Left ventricle myocardium inferior (tissue), 1 donor: ENCODE measurements around the gene MUCL3. TPM values are rescaled to one million over a fixed set of nuclear protein-coding genes. Genes with fewer than 3 reads are reported as not detected.
"Not testable (repeated sequence)": the region's sequence is repeated elsewhere in the genome, so short reads cannot be mapped to it uniquely, and the experiment has no call there.

Experiments used
- DNase-seq: peaks from one replicate; pipeline ENCODE4 v3.0.0-alpha.2; 2020
- H3K27ac ChIP-seq: fragments of 200-600 bp; replicated peaks from 2 replicates; pipeline ENCODE4 v1.8.0; 2021
- H3K27me3 ChIP-seq: fragments of 200-600 bp; 2 replicates; pipeline ENCODE4 v1.8.0; 2021; ENCODE audit warnings: low read depth
- H3K36me3 ChIP-seq: fragments of 200-600 bp; 2 replicates; pipeline ENCODE4 v1.8.0; 2021
- H3K4me1 ChIP-seq: fragments of 200-600 bp; 2 replicates; pipeline ENCODE4 v1.8.0; 2021
- H3K4me3 ChIP-seq: fragments of 200-600 bp; 2 replicates; pipeline ENCODE4 v1.8.0; 2021; ENCODE audit warnings: mild to moderate bottlenecking, moderate library complexity
- H3K9me3 ChIP-seq: fragments of 200-600 bp; replicated peaks from 2 replicates; pipeline ENCODE4 v1.8.0; 2021
- CTCF ChIP-seq: fragments of 200-600 bp; IDR thresholded peaks from 2 replicates; pipeline ENCODE4 v1.8.0; 2021; ENCODE audit warnings: antibody characterized with exemption, mild to moderate bottlenecking, borderline replicate concordance
- intact Hi-C: fragments of 100-400 bp; cut with micrococcal nuclease; formaldehyde crosslinking; loops from one replicate; pipeline ENCODE4 v1.11.0; 2022
- total RNA-seq: library from RNA; stranded (reverse); fragmentation: NEBNext Ultra II Directional; extraction: Animal tissue kit (Norgen Biotek cat#: 25700); gene quantifications from one replicate; pipeline ENCODE4 v1.2.1, GENCODE V29; 2021
- donor health status: DM: no; HTN: yes; CAD: no; lungs with severe emphysema.

MUCL3 gene
- total RNA-seq, 1 donor from 2014 or later: not detected

DNA sequence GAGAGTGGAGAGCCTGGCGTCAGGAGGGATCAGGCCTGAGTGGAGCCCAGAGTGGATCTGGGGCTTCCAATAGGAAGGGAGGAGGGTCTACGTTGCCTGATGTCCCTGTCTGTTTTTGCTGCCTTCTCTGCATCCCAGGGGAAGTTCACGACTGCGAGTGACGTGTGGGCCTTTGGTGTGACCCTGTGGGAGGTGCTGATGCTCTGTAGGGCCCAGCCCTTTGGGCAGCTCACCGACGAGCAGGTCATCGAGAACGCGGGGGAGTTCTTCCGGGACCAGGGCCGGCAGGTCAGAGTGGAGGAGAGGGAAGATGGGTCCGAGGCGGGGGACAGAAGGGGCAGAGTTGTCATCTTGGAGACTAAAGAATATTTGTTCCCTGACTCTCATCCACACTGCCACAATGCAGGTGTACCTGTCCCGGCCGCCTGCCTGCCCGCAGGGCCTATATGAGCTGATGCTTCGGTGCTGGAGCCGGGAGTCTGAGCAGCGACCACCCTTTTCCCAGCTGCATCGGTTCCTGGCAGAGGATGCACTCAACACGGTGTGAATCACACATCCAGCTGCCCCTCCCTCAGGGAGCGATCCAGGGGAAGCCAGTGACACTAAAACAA, 41.9 kb upstream of the MUCL3 start:
- Histone ChIP-seq H3K27ac (no peak overlapping the region), H3K27me3 (no peaks in the 10 kb centered on the region), H3K9me3 (no peaks in the 10 kb centered on the region), H3K4me3 (no peak overlapping the region), H3K36me3 (peaks cover 41% of the 10 kb centered on the region), H3K4me1 (no peaks in the 10 kb centered on the region)
- intact Hi-C loops: no loop called here
- TF ChIP-seq CTCF: no peak
- DNase-seq: no peak

- no peak overlapping the region for H3K27ac ChIP-seq
- no peaks in the 10 kb centered on the region for H3K9me3 ChIP-seq
- no peaks in the 10 kb centered on the region for H3K4me1 ChIP-seq
- H3K4me3 ChIP-seq: no peak overlapping the region
- no peaks in the 10 kb centered on the region for H3K27me3 ChIP-seq
- peaks cover 28% of the 10 kb centered on the region for H3K36me3 ChIP-seq
- intact Hi-C loops: no loop called here
- no peak for TF ChIP-seq CTCF
- DNase-seq: no peak
Observed at GRCh38 chr6:30900863-30901417, 39.8 kb upstream of the MUCL3 start.

- TF ChIP-seq CTCF: no peak
- Histone ChIP-seq H3K27ac (no peak overlapping the region), H3K27me3 (no peaks in the 10 kb centered on the region), H3K9me3 (no peaks in the 10 kb centered on the region), H3K4me1 (no peaks in the 10 kb centered on the region), H3K4me3 (no peak overlapping the region), H3K36me3 (peaks cover 26% of the 10 kb centered on the region)
- intact Hi-C loops: no loop called here
- no peak for DNase-seq
Observed at GRCh38 chr6:30901436-30901835, 39.3 kb upstream of the MUCL3 start.

- H3K27me3 ChIP-seq, H3K4me1 ChIP-seq, intact Hi-C loops, H3K9me3 ChIP-seq, H3K27ac ChIP-seq, H3K4me3 ChIP-seq, DNase-seq: not testable (repeated sequence)
- peaks cover 24% of the 10 kb centered on the region for H3K36me3 ChIP-seq
Observed at GRCh38 chr6:30902196-30902595, 38.6 kb upstream of the MUCL3 start.

GRCh38 chr6:30902709-30903108, 38.1 kb upstream of the MUCL3 start:
- intact Hi-C loops: no loop called here
- H3K9me3 ChIP-seq: no peaks in the 10 kb centered on the region
- no peaks in the 10 kb centered on the region for H3K27me3 ChIP-seq
- no peak for DNase-seq
- H3K36me3 ChIP-seq: peaks cover 19% of the 10 kb centered on the region
- no peak overlapping the region for H3K27ac ChIP-seq
- peaks cover 3% of the 10 kb centered on the region for H3K4me1 ChIP-seq
- no peak for TF ChIP-seq CTCF
- no peak overlapping the region for H3K4me3 ChIP-seq

DNA sequence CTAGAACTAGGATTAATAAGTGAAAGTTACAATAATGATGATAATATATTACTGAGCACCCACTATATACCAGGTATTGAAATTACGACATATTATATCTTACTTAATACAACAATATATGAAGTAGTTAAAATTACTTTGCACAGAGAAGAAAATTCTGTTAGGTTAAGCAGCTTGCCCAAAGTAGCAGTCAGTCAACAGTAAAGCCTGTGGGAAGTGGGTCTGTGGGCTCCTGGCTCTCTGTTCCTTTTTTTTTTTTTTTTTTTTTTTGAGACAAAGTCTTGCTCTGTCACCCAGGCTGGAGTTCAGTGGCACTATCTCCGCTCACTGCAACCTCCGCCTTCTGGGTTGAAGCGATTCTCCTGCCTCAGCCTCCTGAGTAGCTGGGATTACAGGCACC, 37.5 kb upstream of the MUCL3 start:
- no peak for TF ChIP-seq CTCF
- DNase-seq: no peak
- no peak overlapping the region for H3K27ac ChIP-seq
- peaks cover 13% of the 10 kb centered on the region for H3K36me3 ChIP-seq
- H3K9me3 ChIP-seq: no peaks in the 10 kb centered on the region
- intact Hi-C loops: no loop called here
- H3K27me3 ChIP-seq: no peaks in the 10 kb centered on the region
- H3K4me3 ChIP-seq: no peak overlapping the region
- peaks cover 5% of the 10 kb centered on the region for H3K4me1 ChIP-seq

DNA sequence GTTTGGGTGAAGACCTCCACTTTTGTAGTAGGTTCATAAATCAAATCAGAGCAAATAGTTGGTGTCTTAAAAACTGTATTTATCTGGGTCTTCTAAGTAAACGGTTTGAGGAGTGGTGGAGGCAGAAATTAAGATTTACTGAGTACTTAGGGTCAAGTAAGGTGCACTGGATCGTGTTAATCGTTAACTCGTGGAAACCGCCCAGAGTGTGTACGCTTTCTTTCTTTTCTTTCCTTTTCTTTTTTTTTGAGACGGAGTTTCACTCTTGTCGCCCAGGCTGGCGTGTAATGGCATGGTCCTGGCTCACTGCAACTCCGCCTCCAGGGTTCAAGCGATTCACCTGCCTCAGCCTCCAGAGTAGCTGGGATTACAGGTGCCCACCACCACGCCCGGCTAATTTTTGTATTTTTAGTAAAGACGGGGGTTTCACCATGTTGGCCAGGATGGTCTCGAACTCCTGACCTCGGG, 33.4 kb upstream of the MUCL3 start:
- H3K27ac ChIP-seq: peak overlapping the region; percentile 70
- H3K36me3 ChIP-seq: peaks cover 23% of the 10 kb centered on the region
- H3K27me3 ChIP-seq, DNase-seq, intact Hi-C loops, H3K9me3 ChIP-seq: not testable (repeated sequence)
- H3K4me3 ChIP-seq: peak overlapping the region; percentile 92
- peaks cover 16% of the 10 kb centered on the region for H3K4me1 ChIP-seq
